Gastroesophageal sphincter (tissue), 3 donors: ENCODE results near the gene TMTC4.

Experiments used
- POLR2A ChIP-seq, 2 donors: fragments of 450-650 bp; IDR thresholded peaks; one replicate each; pipeline ENCODE4 v1.6.1; 2017; ENCODE audit warnings: antibody characterized with exemption in 2 of 2, mild to moderate bottlenecking in 2 of 2, moderate library complexity in 1 of 2
- TF ChIP-seq, protein P1 (sequence below), 4 experiments: fragments of 200-600 bp in 2 of 4; fragments of 450-650 bp in 2 of 4; sonication (generic) in 1 of 4; IDR thresholded peaks; one replicate each; pipeline ENCODE4 v1.5.1; 2017 to 2019; ENCODE audit warnings: antibody characterized with exemption in 4 of 4, mild to moderate bottlenecking in 2 of 4, moderate library complexity in 2 of 4

GRCh38 chr13:100674572-100674871, at the start of gene TMTC4:
- TF ChIP-seq, protein P1, sequence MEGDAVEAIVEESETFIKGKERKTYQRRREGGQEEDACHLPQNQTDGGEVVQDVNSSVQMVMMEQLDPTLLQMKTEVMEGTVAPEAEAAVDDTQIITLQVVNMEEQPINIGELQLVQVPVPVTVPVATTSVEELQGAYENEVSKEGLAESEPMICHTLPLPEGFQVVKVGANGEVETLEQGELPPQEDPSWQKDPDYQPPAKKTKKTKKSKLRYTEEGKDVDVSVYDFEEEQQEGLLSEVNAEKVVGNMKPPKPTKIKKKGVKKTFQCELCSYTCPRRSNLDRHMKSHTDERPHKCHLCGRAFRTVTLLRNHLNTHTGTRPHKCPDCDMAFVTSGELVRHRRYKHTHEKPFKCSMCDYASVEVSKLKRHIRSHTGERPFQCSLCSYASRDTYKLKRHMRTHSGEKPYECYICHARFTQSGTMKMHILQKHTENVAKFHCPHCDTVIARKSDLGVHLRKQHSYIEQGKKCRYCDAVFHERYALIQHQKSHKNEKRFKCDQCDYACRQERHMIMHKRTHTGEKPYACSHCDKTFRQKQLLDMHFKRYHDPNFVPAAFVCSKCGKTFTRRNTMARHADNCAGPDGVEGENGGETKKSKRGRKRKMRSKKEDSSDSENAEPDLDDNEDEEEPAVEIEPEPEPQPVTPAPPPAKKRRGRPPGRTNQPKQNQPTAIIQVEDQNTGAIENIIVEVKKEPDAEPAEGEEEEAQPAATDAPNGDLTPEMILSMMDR (IDR thresholded peaks at IDR 0.05): no peak
- no peak for TF ChIP-seq POLR2A (IDR thresholded peaks at IDR 0.05)
